Hematopoietic multipotent progenitor cell treated with erythropoietin and hydrocortisone succinate and interleukin-3 and kit ligand, for 15 days (in vitro differentiated cells): Measurements from ENCODE around the gene AATK.

ENCODE experiments used
- DNase-seq: peaks from one replicate; pipeline ENCODE4 v3.0.0-alpha.2; 2015; ENCODE audit warnings: low spot score

Gene AATK

GRCh38 chr17:81182596-81182995 is 16.6 kb upstream of the AATK start:
- no peak for DNase-seq

- no peak for DNase-seq
These were observed 15.8 kb upstream of the AATK start for GRCh38 chr17:81181811-81182185.

GRCh38 chr17:81180836-81181810 is 15.1 kb upstream of the AATK start:
- DNase-seq = no peak

GRCh38 chr17:81179861-81180260 is 13.8 kb upstream of the AATK start:
- no peak for DNase-seq

- DNase-seq = no peak
These were observed 13.2 kb upstream of the AATK start for GRCh38 chr17:81179220-81179619.

GRCh38 chr17:81178136-81179091 is 12.4 kb upstream of the AATK start:
- no peak for DNase-seq

- no peak for DNase-seq
These were observed 10.6 kb upstream of the AATK start for GRCh38 chr17:81176666-81177065.

- DNase-seq = no peak
These were observed 7.7 kb upstream of the AATK start for GRCh38 chr17:81173762-81174155.

GRCh38 chr17:81173052-81173761 is 7.2 kb upstream of the AATK start:
- DNase-seq = no peak

- DNase-seq = no peak
These were observed 5.9 kb upstream of the AATK start for GRCh38 chr17:81171941-81172340.

- no peak for DNase-seq
These were observed 4.9 kb upstream of the AATK start for GRCh38 chr17:81170727-81171494.

GRCh38 chr17:81169870-81170309 is 3.9 kb upstream of the AATK start:
- no peak for DNase-seq

- no peak for DNase-seq
These were observed 1.6 kb upstream of the AATK start for GRCh38 chr17:81167638-81168037.

- no peak for DNase-seq
These were observed 1.1 kb upstream of the AATK start for GRCh38 chr17:81167194-81167524.

GRCh38 chr17:81165246-81166032 is 582 bp downstream of the AATK start, which contains the start of gene PVALEF:
Gene PVALEF (plus strand): TSS chr17:81165507. CDS start chr17:81181227, 15,720 bp downstream.
- no peak for DNase-seq

GRCh38 chr17:81164371-81165245 is 1.4 kb downstream of the AATK start:
- no peak for DNase-seq

- no peak for DNase-seq
These were observed 2.2 kb downstream of the AATK start for GRCh38 chr17:81163703-81164370.

- no peak for DNase-seq
These were observed 2.8 kb downstream of the AATK start for GRCh38 chr17:81163051-81163695.
